ENCODE results near the gene ADNP.

- TF ChIP-seq POLR2AphosphoS5 (IDR thresholded peaks at IDR 0.05) (no peak), TAF1 (IDR thresholded peaks at IDR 0.05; ENCODE audit: low read depth) (no peak), EZH2 (IDR thresholded peaks at IDR 0.05; ENCODE audit: borderline replicate concordance, insufficient read depth, low read length, poor library complexity, severe bottlenecking) (no peak), CTCF (IDR thresholded peaks at IDR 0.05; ENCODE audit: poor library complexity, severe bottlenecking) (no peak), REST (IDR thresholded peaks at IDR 0.05; ENCODE audit: borderline replicate concordance) (no peak)
Observed at GRCh38 chr20:50886184-50886790, 45.0 kb downstream of the ADNP start.

Measured in neural cell (in vitro differentiated cells).